HFFc6 (cell line): ENCODE data around the gene SDCBP2. TPM values are rescaled to one million over a fixed set of nuclear protein-coding genes. Genes with fewer than 3 reads are reported as not detected.
A peak's percentile ranks its signal among the peaks of the same experiment; 100 is the strongest.
"Not testable (repeated sequence)": the region's sequence is repeated elsewhere in the genome, so short reads cannot be mapped to it uniquely, and the experiment has no call there.

ENCODE experiments used
- DNase-seq: peaks from one replicate; pipeline ENCODE4 v3.0.0-alpha.2; 2018
- H3K27ac Mint-ChIP-seq: 2 replicates; pipeline ENCODE4 v1.8.0; 2020; ENCODE audit warnings: mild to moderate bottlenecking, mixed read lengths
- H3K27me3 Mint-ChIP-seq: 2 replicates; pipeline ENCODE4 v1.8.0; 2021; ENCODE audit warnings: mild to moderate bottlenecking, moderate library complexity, mixed read lengths; ENCODE audit not compliant: insufficient read depth
- H3K36me3 Mint-ChIP-seq: 2 replicates; pipeline ENCODE4 v1.8.0; 2021; ENCODE audit warnings: low read depth, mixed read lengths
- H3K4me1 Mint-ChIP-seq: 2 replicates; pipeline ENCODE4 v1.8.0; 2020; ENCODE audit warnings: low read depth, mixed read lengths
- H3K4me3 Mint-ChIP-seq: 2 replicates; pipeline ENCODE4 v1.8.0; 2020; ENCODE audit warnings: mild to moderate bottlenecking, moderate library complexity, mixed read lengths
- H3K9me3 Mint-ChIP-seq: 2 replicates; pipeline ENCODE4 v1.8.0; 2020; ENCODE audit warnings: mild to moderate bottlenecking, mixed read lengths
- total RNA-seq, 6 experiments: library from RNA; stranded (reverse); fragmentation: NEBNext Ultra II Directional; extraction: Animal tissue kit (Norgen Biotek cat#: 25700); gene quantifications; 2 replicates in 1 of 6; 3 replicates in 5 of 6; pipeline ENCODE4 v1.2.3, GENCODE V29; 2021
- TF ChIP-seq, protein P1 (sequence below): fragments of 200-600 bp; sonication (generic); IDR thresholded peaks from 2 replicates; pipeline ENCODE4 v1.5.0; 2021; ENCODE audit warnings: antibody characterized with exemption, mild to moderate bottlenecking

Gene SDCBP2
- total RNA-seq, 6 experiments from 2014 or later, result 0.51 to 1.5 (median 0.76) TPM

DNA sequence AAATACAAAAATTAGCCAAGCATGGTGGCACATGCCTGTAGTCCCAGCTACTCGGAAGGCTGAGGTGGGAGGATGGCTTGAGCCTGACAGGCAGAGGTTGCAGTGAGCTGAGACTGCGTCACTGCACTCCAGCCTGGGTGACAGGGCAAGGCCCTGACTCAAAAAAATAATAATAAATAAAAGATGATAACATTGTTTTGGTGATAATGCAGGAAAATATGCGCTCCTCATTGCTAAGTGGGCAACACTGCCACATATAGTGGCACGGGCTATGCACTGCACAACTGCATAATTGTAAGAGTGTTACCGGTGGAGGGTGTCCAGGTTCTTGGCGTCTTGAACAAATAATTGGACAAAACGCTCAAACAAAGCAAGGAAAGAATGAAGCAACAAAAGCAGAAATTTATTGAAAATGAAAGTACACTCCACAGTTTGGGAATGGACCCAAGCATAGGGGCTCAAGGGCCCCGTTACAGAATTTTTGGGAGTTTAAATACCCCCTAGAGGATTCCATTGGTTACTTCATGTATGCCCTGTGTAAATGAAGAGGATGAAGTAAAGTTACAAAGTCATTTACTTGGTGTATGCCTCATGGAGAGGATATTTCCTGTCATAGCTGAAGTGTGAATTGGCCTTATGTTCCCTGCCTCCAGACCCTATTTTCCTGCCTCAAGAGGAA, 14.6 kb upstream of the SDCBP2 start:
- Mint-ChIP-seq H3K27ac (peak overlapping the region; percentile 58), H3K4me3 (peak overlapping the region; percentile 45; the same call in 1 of the 2 replicates)
- H3K9me3 Mint-ChIP-seq, result not testable (repeated sequence)

DNA sequence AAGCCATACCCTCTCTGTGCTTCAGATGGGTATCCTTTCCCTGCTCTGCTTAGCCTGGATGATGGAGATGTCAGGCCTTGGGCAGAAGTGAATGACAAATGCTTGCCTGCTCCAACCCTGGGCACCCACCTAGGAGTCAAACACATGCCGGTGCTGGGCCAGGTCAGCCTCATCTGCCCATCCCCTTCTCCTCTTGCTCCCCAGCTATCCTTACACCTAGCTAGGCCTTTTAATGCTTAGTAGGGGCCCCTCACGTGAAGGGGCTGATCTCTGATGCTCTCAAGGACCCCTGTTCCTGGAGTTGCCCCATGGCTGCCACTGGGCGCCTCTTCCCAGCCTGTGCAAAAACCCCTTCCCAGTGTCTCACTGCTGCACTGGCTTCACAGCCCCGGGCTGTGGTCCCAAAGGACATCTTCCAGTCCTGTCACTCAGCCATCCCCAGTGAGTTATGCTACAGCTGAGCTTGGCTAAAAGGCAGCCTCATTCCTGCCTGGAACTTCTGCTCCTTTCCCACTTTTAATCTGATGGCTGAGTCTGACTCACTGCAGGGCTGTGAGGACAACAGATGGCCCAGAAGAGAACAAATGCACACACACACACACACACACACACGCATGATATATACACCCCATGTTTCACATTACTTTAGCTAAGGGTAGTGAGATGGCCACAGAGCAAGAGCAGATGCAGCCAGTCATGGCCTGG, 12.8 kb upstream of the SDCBP2 start:
- Mint-ChIP-seq H3K4me3 (no peak overlapping the region), H3K9me3 (no peaks in the 10 kb centered on the region), H3K27me3 (no peaks in the 10 kb centered on the region), H3K4me1 (peaks cover 63% of the 10 kb centered on the region), H3K36me3 (peaks cover 19% of the 10 kb centered on the region; the same call in 1 of the 2 replicates), H3K27ac (peak overlapping the region; percentile 58)
- DNase-seq, result peak; percentile 66
- TF ChIP-seq, protein P1, sequence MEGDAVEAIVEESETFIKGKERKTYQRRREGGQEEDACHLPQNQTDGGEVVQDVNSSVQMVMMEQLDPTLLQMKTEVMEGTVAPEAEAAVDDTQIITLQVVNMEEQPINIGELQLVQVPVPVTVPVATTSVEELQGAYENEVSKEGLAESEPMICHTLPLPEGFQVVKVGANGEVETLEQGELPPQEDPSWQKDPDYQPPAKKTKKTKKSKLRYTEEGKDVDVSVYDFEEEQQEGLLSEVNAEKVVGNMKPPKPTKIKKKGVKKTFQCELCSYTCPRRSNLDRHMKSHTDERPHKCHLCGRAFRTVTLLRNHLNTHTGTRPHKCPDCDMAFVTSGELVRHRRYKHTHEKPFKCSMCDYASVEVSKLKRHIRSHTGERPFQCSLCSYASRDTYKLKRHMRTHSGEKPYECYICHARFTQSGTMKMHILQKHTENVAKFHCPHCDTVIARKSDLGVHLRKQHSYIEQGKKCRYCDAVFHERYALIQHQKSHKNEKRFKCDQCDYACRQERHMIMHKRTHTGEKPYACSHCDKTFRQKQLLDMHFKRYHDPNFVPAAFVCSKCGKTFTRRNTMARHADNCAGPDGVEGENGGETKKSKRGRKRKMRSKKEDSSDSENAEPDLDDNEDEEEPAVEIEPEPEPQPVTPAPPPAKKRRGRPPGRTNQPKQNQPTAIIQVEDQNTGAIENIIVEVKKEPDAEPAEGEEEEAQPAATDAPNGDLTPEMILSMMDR, result no peak

More for the DNA sequence above, 14.6 kb upstream of the SDCBP2 start:
- Mint-ChIP-seq H3K36me3 (peaks cover 35% of the 10 kb centered on the region), H3K4me1 (peaks cover 48% of the 10 kb centered on the region)
- TF ChIP-seq, protein P1, result peak; percentile 67
- H3K27me3 Mint-ChIP-seq, DNase-seq: not testable (repeated sequence)

DNA sequence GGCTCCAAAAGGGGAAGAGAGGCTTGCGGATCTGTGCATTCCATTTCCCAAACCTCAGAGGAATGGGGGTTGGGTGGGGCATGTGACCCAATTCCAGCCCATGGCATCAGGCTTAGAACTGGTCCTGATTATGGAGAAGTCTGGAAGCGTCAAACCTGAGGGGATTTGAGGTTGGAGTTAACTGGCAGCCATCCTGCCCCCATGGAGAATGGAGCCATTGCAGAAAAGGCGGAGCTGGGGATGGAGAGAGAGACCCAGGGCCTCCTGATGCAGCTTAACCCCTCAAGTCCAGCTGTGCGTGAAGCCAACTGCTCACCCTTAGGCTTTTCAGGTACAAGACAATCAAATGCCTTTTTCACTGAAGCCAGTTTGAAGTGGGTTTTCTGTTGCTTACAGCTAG, 9.9 kb upstream of the SDCBP2 start:
- H3K4me1 Mint-ChIP-seq, result peaks cover 57% of the 10 kb centered on the region
- 0 out of 2 replicates have a peak, but pooled peaks cover 2% of the 10 kb centered on the region for H3K36me3 Mint-ChIP-seq
- no peak overlapping the region for H3K4me3 Mint-ChIP-seq
- no peak overlapping the region for H3K27ac Mint-ChIP-seq
- no peak for DNase-seq
- TF ChIP-seq, protein P1, result no peak
- no peaks in the 10 kb centered on the region for H3K9me3 Mint-ChIP-seq
- peaks cover 2% of the 10 kb centered on the region; the same call in 1 of the 2 replicates for H3K27me3 Mint-ChIP-seq

DNA sequence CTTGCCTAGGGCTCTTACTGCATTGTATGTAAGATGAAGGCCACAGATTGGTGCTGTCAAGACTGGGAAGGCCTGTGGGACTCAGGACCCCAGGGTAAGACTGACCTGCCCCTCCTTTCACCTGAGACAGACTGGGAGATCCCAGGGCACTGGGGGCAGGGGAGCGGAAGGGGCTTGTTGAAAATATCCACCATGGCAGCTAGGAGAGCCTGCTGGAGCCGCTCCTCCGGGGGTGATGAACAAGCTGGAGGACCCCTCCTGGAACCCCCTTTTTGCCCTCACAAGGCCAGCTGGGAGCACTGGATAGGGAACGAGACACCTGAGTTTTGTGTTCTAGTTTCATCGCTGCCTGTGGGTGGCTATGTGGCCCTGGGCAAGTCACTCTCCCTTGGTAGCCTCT, 9.2 kb upstream of the SDCBP2 start:
- no peak overlapping the region for H3K4me3 Mint-ChIP-seq
- H3K36me3 Mint-ChIP-seq, result peaks cover 8% of the 10 kb centered on the region
- peaks cover 51% of the 10 kb centered on the region for H3K4me1 Mint-ChIP-seq
- no peak for DNase-seq
- peaks cover 2% of the 10 kb centered on the region; the same call in 1 of the 2 replicates for H3K27me3 Mint-ChIP-seq
- H3K9me3 Mint-ChIP-seq, result no peaks in the 10 kb centered on the region
- TF ChIP-seq, protein P1, result no peak
- no peak overlapping the region for H3K27ac Mint-ChIP-seq

DNA sequence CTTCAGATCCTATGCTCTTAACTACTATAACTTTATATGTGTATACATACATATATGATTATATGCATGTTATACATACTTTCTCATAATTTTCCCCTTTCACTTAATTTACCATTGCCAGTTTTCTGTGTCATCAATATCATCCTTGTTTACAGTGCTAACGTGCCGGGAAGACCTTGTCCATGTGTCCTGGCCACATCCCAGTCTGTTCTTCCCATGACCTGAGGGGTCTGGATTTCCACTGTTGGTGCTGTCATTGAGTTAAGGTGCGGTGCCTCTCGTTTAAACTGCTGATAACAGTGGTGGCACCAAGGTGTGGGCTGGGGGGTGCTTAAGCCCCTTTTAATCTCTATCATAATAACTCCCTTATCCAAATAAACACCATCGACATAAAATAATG, 8.5 kb upstream of the SDCBP2 start:
- H3K9me3 Mint-ChIP-seq, result no peaks in the 10 kb centered on the region
- H3K4me1 Mint-ChIP-seq, result peaks cover 49% of the 10 kb centered on the region
- peaks cover 2% of the 10 kb centered on the region; the same call in 1 of the 2 replicates for H3K27me3 Mint-ChIP-seq
- H3K36me3 Mint-ChIP-seq, result peaks cover 14% of the 10 kb centered on the region
- no peak overlapping the region for H3K4me3 Mint-ChIP-seq
- no peak overlapping the region for H3K27ac Mint-ChIP-seq
- TF ChIP-seq, protein P1, result no peak
- DNase-seq, result no peak
